DND-41 (cell line): ENCODE data around the gene GPC3.

Experiments
- ATAC-seq: fragments of 200-7000 bp; cut with Tn5 transposase; 3 replicates; pipeline ENCODE4 v1.9.1; 2021; ENCODE audit warnings: low read depth; ENCODE audit not compliant: insufficient read depth
- DNase-seq: peaks from one replicate; pipeline ENCODE4 v3.0.0-alpha.2; 2020
- H2AFZ ChIP-seq: 2 replicates; pipeline ENCODE4 v1.6.0; 2012; ENCODE audit warnings: low read depth, low read length
- H3K27ac ChIP-seq: 2 replicates; pipeline ENCODE4 v1.5.1; 2012; ENCODE audit warnings: low read length, inconsistent platforms
- H3K27me3 ChIP-seq: fragments of 200-600 bp; sonication (generic); 2 replicates; pipeline ENCODE4 v1.6.0; 2012; ENCODE audit warnings: low read length, mild to moderate bottlenecking, inconsistent platforms; ENCODE audit not compliant: insufficient read depth, poor library complexity
- H3K36me3 ChIP-seq: 2 replicates; pipeline ENCODE4 v1.5.1; 2012; ENCODE audit warnings: low read length, inconsistent platforms; ENCODE audit not compliant: insufficient read depth
- H3K4me1 ChIP-seq: 2 replicates; pipeline ENCODE4 v1.5.1; 2012; ENCODE audit warnings: mild to moderate bottlenecking, low read length; ENCODE audit not compliant: insufficient read depth
- H3K4me2 ChIP-seq: 2 replicates; pipeline ENCODE4 v1.6.0; 2012; ENCODE audit warnings: mild to moderate bottlenecking, moderate library complexity, low read length, inconsistent platforms; ENCODE audit not compliant: insufficient read depth
- H3K4me3 ChIP-seq, 2 experiments: fragments of 200-600 bp in 1 of 2; shearing (Covaris generic) in 1 of 2; 2 replicates each; pipeline ENCODE4 v1.5.1; 2012 to 2016; ENCODE audit warnings: inconsistent platforms in 2 of 2, low read length in 2 of 2, mild to moderate bottlenecking in 2 of 2, low read depth in 1 of 2, moderate library complexity in 1 of 2
- H3K79me2 ChIP-seq: 2 replicates; pipeline ENCODE4 v1.6.0; 2012; ENCODE audit warnings: low read length, inconsistent platforms; ENCODE audit not compliant: insufficient read depth
- H3K9ac ChIP-seq: 2 replicates; pipeline ENCODE4 v1.6.0; 2012; ENCODE audit warnings: low read depth, mild to moderate bottlenecking, inconsistent platforms, low read length, moderate library complexity
- H3K9me3 ChIP-seq: 2 replicates; pipeline ENCODE4 v1.5.1; 2012; ENCODE audit warnings: low read length, moderate library complexity, mild to moderate bottlenecking, inconsistent platforms; ENCODE audit not compliant: insufficient read depth, severe bottlenecking
- H4K20me1 ChIP-seq: 2 replicates; pipeline ENCODE4 v1.6.0; 2012; ENCODE audit warnings: low read length; ENCODE audit not compliant: insufficient read depth
- CTCF ChIP-seq: IDR thresholded peaks from 2 replicates; pipeline ENCODE4 v1.5.1; 2012; ENCODE audit warnings: borderline replicate concordance, low read length, moderate library complexity, mild to moderate bottlenecking; ENCODE audit not compliant: poor library complexity, severe bottlenecking; ENCODE audit errors: extremely low read depth
- EZH2 ChIP-seq: IDR thresholded peaks from 3 replicates; pipeline ENCODE4 v1.6.1; 2012; ENCODE audit warnings: borderline replicate concordance, low read depth, mild to moderate bottlenecking, moderate library complexity, low read length, inconsistent platforms; ENCODE audit not compliant: severe bottlenecking

Gene GPC3

GRCh38 chrX:133606990-133607389 is 378.4 kb downstream of the GPC3 start:
- no peaks in the 10 kb centered on the region for H3K79me2 ChIP-seq
- no peaks in the 10 kb centered on the region for H3K9me3 ChIP-seq
- DNase-seq (no peak), ATAC-seq (no peak)
- H3K27ac ChIP-seq = no peak overlapping the region
- H2AFZ ChIP-seq = no peak overlapping the region
- H4K20me1 ChIP-seq = no peaks in the 10 kb centered on the region
- no peak overlapping the region for H3K9ac ChIP-seq
- no peaks in the 10 kb centered on the region for H3K4me1 ChIP-seq
- H3K36me3 ChIP-seq = no peaks in the 10 kb centered on the region
- H3K4me3 ChIP-seq = no peak overlapping the region
- TF ChIP-seq EZH2 (no peak), CTCF (no peak)
- no peaks in the 10 kb centered on the region for H3K27me3 ChIP-seq
- H3K4me2 ChIP-seq = no peak overlapping the region

GRCh38 chrX:133604801-133605200 is 380.6 kb downstream of the GPC3 start:
- no peak overlapping the region for H3K4me3 ChIP-seq
- H3K27ac ChIP-seq = no peak overlapping the region
- no peak overlapping the region for H3K4me2 ChIP-seq
- H4K20me1 ChIP-seq = no peaks in the 10 kb centered on the region
- H3K9me3 ChIP-seq = no peaks in the 10 kb centered on the region
- no peaks in the 10 kb centered on the region for H3K4me1 ChIP-seq
- TF ChIP-seq EZH2 (no peak), CTCF (no peak)
- ATAC-seq = no peak
- DNase-seq = no peak
- H3K79me2 ChIP-seq = no peaks in the 10 kb centered on the region
- H3K36me3 ChIP-seq = no peaks in the 10 kb centered on the region
- H3K27me3 ChIP-seq = no peaks in the 10 kb centered on the region
- no peak overlapping the region for H3K9ac ChIP-seq
- no peak overlapping the region for H2AFZ ChIP-seq

GRCh38 chrX:133602881-133603280 is 382.5 kb downstream of the GPC3 start:
- H3K36me3 ChIP-seq = no peaks in the 10 kb centered on the region
- no peaks in the 10 kb centered on the region for H3K79me2 ChIP-seq
- H3K9me3 ChIP-seq = no peaks in the 10 kb centered on the region
- DNase-seq (no peak), ATAC-seq (no peak)
- TF ChIP-seq CTCF (no peak), EZH2 (no peak)
- no peaks in the 10 kb centered on the region for H3K27me3 ChIP-seq
- no peak overlapping the region for H2AFZ ChIP-seq
- H4K20me1 ChIP-seq = no peaks in the 10 kb centered on the region
- H3K4me1 ChIP-seq = peaks cover 16% of the 10 kb centered on the region
- H3K4me3 ChIP-seq = no peak overlapping the region
- no peak overlapping the region for H3K9ac ChIP-seq
- no peak overlapping the region for H3K27ac ChIP-seq
- no peak overlapping the region for H3K4me2 ChIP-seq

GRCh38 chrX:133601116-133601515 is 384.3 kb downstream of the GPC3 start:
- H3K27ac ChIP-seq = no peak overlapping the region
- H3K79me2 ChIP-seq = no peaks in the 10 kb centered on the region
- no peaks in the 10 kb centered on the region for H3K27me3 ChIP-seq
- peaks cover 16% of the 10 kb centered on the region for H3K4me1 ChIP-seq
- H3K36me3 ChIP-seq = no peaks in the 10 kb centered on the region
- no peak for TF ChIP-seq CTCF
- no peak for TF ChIP-seq EZH2
- H3K9ac ChIP-seq = no peak overlapping the region
- DNase-seq = no peak
- no peak overlapping the region for H3K4me3 ChIP-seq
- no peak for ATAC-seq
- H4K20me1 ChIP-seq = no peaks in the 10 kb centered on the region
- H2AFZ ChIP-seq = no peak overlapping the region
- no peaks in the 10 kb centered on the region for H3K9me3 ChIP-seq
- no peak overlapping the region for H3K4me2 ChIP-seq
